ENCODE data around the gene QRICH2.
A peak's percentile ranks its signal among the peaks of the same experiment; 100 is the strongest.

QRICH2 gene

GRCh38 chr17:76243826-76244679 is 64.0 kb downstream of the QRICH2 start:
- no peak for DNase-seq
- Histone ChIP-seq H3K27ac (ENCODE audit: low read length) (no peak overlapping the region), H3K9me3 (replicated peaks; ENCODE audit: insufficient read depth, low read length) (no peaks in the 10 kb centered on the region), H4K20me1 (ENCODE audit: insufficient read depth, low read length) (no peaks in the 10 kb centered on the region), H3K9me2 (replicated peaks; ENCODE audit: insufficient read depth, low read length) (no peaks in the 10 kb centered on the region), H3K9ac (ENCODE audit: low read length) (no peak overlapping the region), H3K27me3 (replicated peaks; ENCODE audit: insufficient read depth, low read length) (0 out of 2 replicates have a peak, but pooled peaks cover 4% of the 10 kb centered on the region), H3K4me3 (ENCODE audit: low read length) (no peak overlapping the region), H3F3A (ENCODE audit: insufficient read depth, low read length) (peaks cover 24% of the 10 kb centered on the region), H2AFZ (ENCODE audit: low read length) (no peak overlapping the region), H3K36me3 (replicated peaks; ENCODE audit: insufficient read depth, low read length) (no peaks in the 10 kb centered on the region), H3K4me1 (ENCODE audit: low read length) (peaks cover 25% of the 10 kb centered on the region), H3K79me2 (ENCODE audit: low read length) (no peaks in the 10 kb centered on the region), H3K4me2 (ENCODE audit: low read depth, low read length) (no peak overlapping the region)
- TF ChIP-seq, protein P1, sequence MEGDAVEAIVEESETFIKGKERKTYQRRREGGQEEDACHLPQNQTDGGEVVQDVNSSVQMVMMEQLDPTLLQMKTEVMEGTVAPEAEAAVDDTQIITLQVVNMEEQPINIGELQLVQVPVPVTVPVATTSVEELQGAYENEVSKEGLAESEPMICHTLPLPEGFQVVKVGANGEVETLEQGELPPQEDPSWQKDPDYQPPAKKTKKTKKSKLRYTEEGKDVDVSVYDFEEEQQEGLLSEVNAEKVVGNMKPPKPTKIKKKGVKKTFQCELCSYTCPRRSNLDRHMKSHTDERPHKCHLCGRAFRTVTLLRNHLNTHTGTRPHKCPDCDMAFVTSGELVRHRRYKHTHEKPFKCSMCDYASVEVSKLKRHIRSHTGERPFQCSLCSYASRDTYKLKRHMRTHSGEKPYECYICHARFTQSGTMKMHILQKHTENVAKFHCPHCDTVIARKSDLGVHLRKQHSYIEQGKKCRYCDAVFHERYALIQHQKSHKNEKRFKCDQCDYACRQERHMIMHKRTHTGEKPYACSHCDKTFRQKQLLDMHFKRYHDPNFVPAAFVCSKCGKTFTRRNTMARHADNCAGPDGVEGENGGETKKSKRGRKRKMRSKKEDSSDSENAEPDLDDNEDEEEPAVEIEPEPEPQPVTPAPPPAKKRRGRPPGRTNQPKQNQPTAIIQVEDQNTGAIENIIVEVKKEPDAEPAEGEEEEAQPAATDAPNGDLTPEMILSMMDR (IDR thresholded peaks at IDR 0.05; ENCODE audit: low read length), result no peak
- TF ChIP-seq EZH2 (optimal IDR thresholded peaks at IDR 0.05; ENCODE audit: low read depth, low read length) (no peak), EZH2phosphoT487 (IDR thresholded peaks at IDR 0.05; ENCODE audit: low read length) (no peak)

GRCh38 chr17:76241691-76242255 is 66.3 kb downstream of the QRICH2 start:
- no peaks in the 10 kb centered on the region for H3K79me2 ChIP-seq (ENCODE audit: low read length)
- H3K4me2 ChIP-seq (ENCODE audit: low read depth, low read length), result no peak overlapping the region
- TF ChIP-seq EZH2phosphoT487 (IDR thresholded peaks at IDR 0.05; ENCODE audit: low read length) (no peak), EZH2 (optimal IDR thresholded peaks at IDR 0.05; ENCODE audit: low read depth, low read length) (no peak)
- TF ChIP-seq, protein P1 (IDR thresholded peaks at IDR 0.05; ENCODE audit: low read length), result no peak

GRCh38 chr17:76241204-76241538 is 66.9 kb downstream of the QRICH2 start:
- peak overlapping the region; percentile 99 for H3K4me2 ChIP-seq (ENCODE audit: low read depth, low read length)
- peak overlapping the region; percentile 73 for H3K4me3 ChIP-seq (ENCODE audit: low read length)
- no peak for DNase-seq
- peaks cover 12% of the 10 kb centered on the region for H3K4me1 ChIP-seq (ENCODE audit: low read length)
- H3F3A ChIP-seq (ENCODE audit: insufficient read depth, low read length), result peaks cover 9% of the 10 kb centered on the region
- H3K27me3 ChIP-seq (replicated peaks; ENCODE audit: insufficient read depth, low read length), result 0 out of 2 replicates have a peak, but pooled peaks cover 4% of the 10 kb centered on the region
- peak overlapping the region; percentile 41; the same call in 1 of the 2 replicates for H3K9ac ChIP-seq (ENCODE audit: low read length)
- no peaks in the 10 kb centered on the region for H3K36me3 ChIP-seq (replicated peaks; ENCODE audit: insufficient read depth, low read length)
- no peaks in the 10 kb centered on the region for H3K9me3 ChIP-seq (replicated peaks; ENCODE audit: insufficient read depth, low read length)
- peak overlapping the region; percentile 84 for H2AFZ ChIP-seq (ENCODE audit: low read length)
- H4K20me1 ChIP-seq (ENCODE audit: insufficient read depth, low read length), result no peaks in the 10 kb centered on the region
- no peaks in the 10 kb centered on the region for H3K79me2 ChIP-seq (ENCODE audit: low read length)
- TF ChIP-seq, protein P1 (IDR thresholded peaks at IDR 0.05; ENCODE audit: low read length), result no peak
- TF ChIP-seq EZH2phosphoT487 (IDR thresholded peaks at IDR 0.05; ENCODE audit: low read length) (no peak), EZH2 (optimal IDR thresholded peaks at IDR 0.05; ENCODE audit: low read depth, low read length) (no peak)
- H3K27ac ChIP-seq (ENCODE audit: low read length), result no peak overlapping the region
- no peaks in the 10 kb centered on the region for H3K9me2 ChIP-seq (replicated peaks; ENCODE audit: insufficient read depth, low read length)

More at GRCh38 chr17:76241691-76242255, 66.3 kb downstream of the QRICH2 start:
- H3K9me3 ChIP-seq (replicated peaks; ENCODE audit: insufficient read depth, low read length), result no peaks in the 10 kb centered on the region
- no peaks in the 10 kb centered on the region for H3K9me2 ChIP-seq (replicated peaks; ENCODE audit: insufficient read depth, low read length)
- peaks cover 13% of the 10 kb centered on the region for H3F3A ChIP-seq (ENCODE audit: insufficient read depth, low read length)
- H2AFZ ChIP-seq (ENCODE audit: low read length), result no peak overlapping the region
- H3K27me3 ChIP-seq (replicated peaks; ENCODE audit: insufficient read depth, low read length), result 0 out of 2 replicates have a peak, but pooled peaks cover 4% of the 10 kb centered on the region
- no peak overlapping the region for H3K9ac ChIP-seq (ENCODE audit: low read length)
- H3K4me3 ChIP-seq (ENCODE audit: low read length), result no peak overlapping the region
- no peaks in the 10 kb centered on the region for H4K20me1 ChIP-seq (ENCODE audit: insufficient read depth, low read length)
- peaks cover 15% of the 10 kb centered on the region for H3K4me1 ChIP-seq (ENCODE audit: low read length)
- H3K36me3 ChIP-seq (replicated peaks; ENCODE audit: insufficient read depth, low read length), result no peaks in the 10 kb centered on the region
- no peak overlapping the region for H3K27ac ChIP-seq (ENCODE audit: low read length)
- DNase-seq, result no peak

Measured in MM.1S (cell line).